ENCODE measurements around the gene RELN. TPM values are rescaled to one million over a fixed set of nuclear protein-coding genes. Genes with fewer than 3 reads are reported as not detected.

The RELN gene
- total and polyA plus RNA-seq, 2 of the 13 experiments (the other 11 are each of a cell fraction or from before 2014, with no cell fraction given) = 315 to 332 TPM

GRCh38 chr7:103447073-103447960, 542.1 kb downstream of the RELN start (continued):
- TF ChIP-seq REST (IDR thresholded peaks at IDR 0.05; ENCODE audit: borderline replicate concordance in 1 of 2, low read depth in 1 of 2, low read length in 2 of 2) (no peak), ZSCAN9 (CRISPR knock-in tag; IDR thresholded peaks at IDR 0.05; ENCODE audit: borderline replicate concordance) (peak; percentile 38; the same call in 1 of the 2 replicates), ZNF44 (CRISPR knock-in tag; IDR thresholded peaks at IDR 0.05) (no peak), YEATS4 (CRISPR knock-in tag; IDR thresholded peaks at IDR 0.05; ENCODE audit: borderline replicate concordance) (no peak), TEAD3 (CRISPR knock-in tag; optimal IDR thresholded peaks at IDR 0.05; ENCODE audit: borderline replicate concordance) (no peak), NR2F6 (IDR thresholded peaks at IDR 0.05) (no peak), NR2F6 (CRISPR knock-in tag; IDR thresholded peaks at IDR 0.05) (no peak), NONO (IDR thresholded peaks at IDR 0.05) (no peak), NONO (CRISPR knock-in tag; conservative IDR thresholded peaks at IDR 0.05) (no peak), STAG1 (CRISPR knock-in tag; IDR thresholded peaks at IDR 0.05) (peak; percentile 89), ZNF383 (CRISPR knock-in tag; IDR thresholded peaks at IDR 0.05; ENCODE audit: borderline replicate concordance) (no peak), RFX5 (IDR thresholded peaks at IDR 0.05; ENCODE audit: low read depth, low read length) (no peak), XRCC5 (optimal IDR thresholded peaks at IDR 0.05; ENCODE audit: low read length) (peak; percentile 55), NR3C1 (CRISPR knock-in tag; IDR thresholded peaks at IDR 0.05) (no peak), ZFY (CRISPR knock-in tag; IDR thresholded peaks at IDR 0.05) (no peak), ZNF660 (CRISPR knock-in tag; IDR thresholded peaks at IDR 0.05; ENCODE audit: borderline replicate concordance, low read depth) (no peak), EEA1 (CRISPR knock-in tag; IDR thresholded peaks at IDR 0.05; ENCODE audit: borderline replicate concordance) (no peak), RFX1 (IDR thresholded peaks at IDR 0.05) (no peak), KLF9 (CRISPR knock-in tag; IDR thresholded peaks at IDR 0.05; ENCODE audit: low read depth) (no peak), CCAR2 (optimal IDR thresholded peaks at IDR 0.05; ENCODE audit: low read depth, low read length) (no peak)
- TF ChIP-seq, protein P1, sequence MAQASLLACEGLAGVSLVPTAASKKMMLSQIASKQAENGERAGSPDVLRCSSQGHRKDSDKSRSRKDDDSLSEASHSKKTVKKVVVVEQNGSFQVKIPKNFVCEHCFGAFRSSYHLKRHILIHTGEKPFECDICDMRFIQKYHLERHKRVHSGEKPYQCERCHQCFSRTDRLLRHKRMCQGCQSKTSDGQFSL (CRISPR knock-in tag; IDR thresholded peaks at IDR 0.05) = no peak
- TF ChIP-seq, protein P2, sequence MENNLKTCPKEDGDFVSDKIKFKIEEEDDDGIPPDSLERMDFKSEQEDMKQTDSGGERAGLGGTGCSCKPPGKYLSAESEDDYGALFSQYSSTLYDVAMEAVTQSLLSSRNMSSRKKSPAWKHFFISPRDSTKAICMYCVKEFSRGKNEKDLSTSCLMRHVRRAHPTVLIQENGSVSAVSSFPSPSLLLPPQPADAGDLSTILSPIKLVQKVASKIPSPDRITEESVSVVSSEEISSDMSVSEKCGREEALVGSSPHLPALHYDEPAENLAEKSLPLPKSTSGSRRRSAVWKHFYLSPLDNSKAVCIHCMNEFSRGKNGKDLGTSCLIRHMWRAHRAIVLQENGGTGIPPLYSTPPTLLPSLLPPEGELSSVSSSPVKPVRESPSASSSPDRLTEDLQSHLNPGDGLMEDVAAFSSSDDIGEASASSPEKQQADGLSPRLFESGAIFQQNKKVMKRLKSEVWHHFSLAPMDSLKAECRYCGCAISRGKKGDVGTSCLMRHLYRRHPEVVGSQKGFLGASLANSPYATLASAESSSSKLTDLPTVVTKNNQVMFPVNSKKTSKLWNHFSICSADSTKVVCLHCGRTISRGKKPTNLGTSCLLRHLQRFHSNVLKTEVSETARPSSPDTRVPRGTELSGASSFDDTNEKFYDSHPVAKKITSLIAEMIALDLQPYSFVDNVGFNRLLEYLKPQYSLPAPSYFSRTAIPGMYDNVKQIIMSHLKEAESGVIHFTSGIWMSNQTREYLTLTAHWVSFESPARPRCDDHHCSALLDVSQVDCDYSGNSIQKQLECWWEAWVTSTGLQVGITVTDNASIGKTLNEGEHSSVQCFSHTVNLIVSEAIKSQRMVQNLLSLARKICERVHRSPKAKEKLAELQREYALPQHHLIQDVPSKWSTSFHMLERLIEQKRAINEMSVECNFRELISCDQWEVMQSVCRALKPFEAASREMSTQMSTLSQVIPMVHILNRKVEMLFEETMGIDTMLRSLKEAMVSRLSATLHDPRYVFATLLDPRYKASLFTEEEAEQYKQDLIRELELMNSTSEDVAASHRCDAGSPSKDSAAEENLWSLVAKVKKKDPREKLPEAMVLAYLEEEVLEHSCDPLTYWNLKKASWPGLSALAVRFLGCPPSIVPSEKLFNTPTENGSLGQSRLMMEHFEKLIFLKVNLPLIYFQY (CRISPR knock-in tag; IDR thresholded peaks at IDR 0.05; ENCODE audit: borderline replicate concordance) = 0 out of 2 replicates have a peak, but pooled peaks have one; percentile 24
- TF ChIP-seq, protein P3, sequence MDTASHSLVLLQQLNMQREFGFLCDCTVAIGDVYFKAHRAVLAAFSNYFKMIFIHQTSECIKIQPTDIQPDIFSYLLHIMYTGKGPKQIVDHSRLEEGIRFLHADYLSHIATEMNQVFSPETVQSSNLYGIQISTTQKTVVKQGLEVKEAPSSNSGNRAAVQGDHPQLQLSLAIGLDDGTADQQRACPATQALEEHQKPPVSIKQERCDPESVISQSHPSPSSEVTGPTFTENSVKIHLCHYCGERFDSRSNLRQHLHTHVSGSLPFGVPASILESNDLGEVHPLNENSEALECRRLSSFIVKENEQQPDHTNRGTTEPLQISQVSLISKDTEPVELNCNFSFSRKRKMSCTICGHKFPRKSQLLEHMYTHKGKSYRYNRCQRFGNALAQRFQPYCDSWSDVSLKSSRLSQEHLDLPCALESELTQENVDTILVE (CRISPR knock-in tag; IDR thresholded peaks at IDR 0.05) = peak; percentile 43; the same call in 1 of the 2 replicates
